ENCODE results near the gene CHRM4. TPM values are rescaled to one million over a fixed set of nuclear protein-coding genes. Genes with fewer than 3 reads are reported as not detected.
A peak's percentile ranks its signal among the peaks of the same experiment; 100 is the strongest.

Gene CHRM4
- total RNA-seq, 3 donors from 2014 or later, result 0.32 to 6.0 (median 3.1) TPM

- Histone ChIP-seq H3K4me3 (no peak overlapping the region), H3K4me1 (ENCODE audit: low read depth) (no peaks in the 10 kb centered on the region), H3K36me3 (ENCODE audit: low read depth) (no peaks in the 10 kb centered on the region), H3K9me3 (no peaks in the 10 kb centered on the region)
- no peak for ATAC-seq
- no peak for TF ChIP-seq CTCF (IDR thresholded peaks at IDR 0.05)
- no peak for DNase-seq
- intact Hi-C loops (cut with DNase I, micrococcal nuclease), result no loop called here
Measured at GRCh38 chr11:46402957-46403902, 11.7 kb upstream of the CHRM4 start.

DNA sequence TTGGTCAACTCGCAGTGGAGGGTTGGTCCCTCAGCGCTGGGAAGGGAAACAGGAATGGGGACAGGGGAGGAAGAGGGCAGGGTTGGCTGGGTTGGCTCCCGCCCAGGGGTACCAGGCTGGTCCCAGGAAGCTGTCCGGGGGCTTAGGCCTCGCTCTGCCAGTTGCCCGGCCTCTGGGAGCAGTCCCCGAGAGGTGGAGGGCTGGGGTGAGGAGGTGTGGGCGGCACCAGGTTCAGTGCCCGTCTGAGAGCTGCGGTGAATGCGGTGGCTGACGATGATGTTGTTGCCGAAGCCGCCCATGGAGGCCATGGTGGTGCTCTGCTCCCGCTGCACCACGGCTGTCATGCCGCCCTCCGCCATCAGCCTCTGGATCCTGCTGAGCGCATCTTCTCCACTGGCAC, 6.0 kb upstream of the CHRM4 start:
- DNase-seq, result no peak
- ATAC-seq, result no peak
- no peak for TF ChIP-seq CTCF (IDR thresholded peaks at IDR 0.05)
- no peaks in the 10 kb centered on the region for H3K9me3 ChIP-seq
- H3K36me3 ChIP-seq (ENCODE audit: low read depth), result no peaks in the 10 kb centered on the region
- peaks cover 7% of the 10 kb centered on the region for H3K4me1 ChIP-seq (ENCODE audit: low read depth)
- H3K4me3 ChIP-seq, result no peak overlapping the region
- intact Hi-C loops (cut with DNase I, micrococcal nuclease), result no loop called here

DNA sequence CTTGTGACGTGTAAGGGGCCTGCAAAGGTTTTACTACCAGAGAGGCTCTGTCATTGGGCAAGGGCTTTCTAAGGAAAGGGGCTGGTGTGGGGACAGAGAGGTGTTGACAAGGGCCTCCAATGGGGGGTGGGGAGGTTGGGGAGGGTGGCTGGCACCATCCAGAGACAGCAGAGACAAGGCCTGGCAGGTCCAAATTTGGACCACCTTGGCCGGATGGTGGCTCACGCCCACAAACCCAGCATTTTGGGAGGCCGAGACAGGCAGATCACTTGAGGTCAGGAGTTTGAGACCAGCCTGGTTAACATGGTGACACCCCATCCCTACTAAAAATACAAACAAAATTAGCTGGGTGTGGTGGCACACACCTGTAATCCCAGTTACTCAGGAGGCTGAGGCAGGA, 2.2 kb upstream of the CHRM4 start:
- H3K4me1 ChIP-seq (ENCODE audit: low read depth), result peaks cover 35% of the 10 kb centered on the region
- H3K4me3 ChIP-seq, result no peak overlapping the region
- no peaks in the 10 kb centered on the region for H3K36me3 ChIP-seq (ENCODE audit: low read depth)
- no peaks in the 10 kb centered on the region for H3K9me3 ChIP-seq
- DNase-seq, result no peak
- TF ChIP-seq CTCF (IDR thresholded peaks at IDR 0.05), result no peak
- intact Hi-C loops (cut with DNase I, micrococcal nuclease), result loop anchor here in 1 of 2 donors (5.0 kb wide), 1 partner anchor 144 kb away; no protein-coding TSS in a partner anchor
- ATAC-seq, result no peak

DNA sequence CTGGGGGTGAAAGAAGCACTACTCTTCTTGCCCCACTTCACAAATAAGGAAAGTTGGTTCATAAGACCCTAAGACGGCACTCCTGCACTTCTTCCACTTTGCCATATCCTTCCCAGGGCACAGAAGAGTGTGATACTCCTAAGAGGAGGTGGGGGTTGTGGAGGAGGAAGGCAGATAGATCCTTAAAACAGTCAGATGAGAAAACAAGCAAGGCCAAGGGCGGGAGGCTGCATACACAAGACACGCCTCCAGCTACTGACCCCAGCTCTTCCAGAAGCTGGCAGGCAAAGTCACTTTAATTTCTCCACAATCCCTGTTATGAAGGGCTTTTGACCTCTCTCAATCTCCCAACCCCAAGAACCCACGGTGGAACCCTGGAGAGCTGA, 1.6 kb upstream of the CHRM4 start:
- ATAC-seq, result no peak
- DNase-seq, result no peak
- Histone ChIP-seq H3K36me3 (ENCODE audit: low read depth) (no peaks in the 10 kb centered on the region), H3K4me1 (ENCODE audit: low read depth) (peaks cover 35% of the 10 kb centered on the region), H3K4me3 (no peak overlapping the region), H3K9me3 (no peaks in the 10 kb centered on the region)
- TF ChIP-seq CTCF (IDR thresholded peaks at IDR 0.05), result no peak
- intact Hi-C loops (cut with DNase I, micrococcal nuclease), result loop anchor here in 1 of 2 donors (5.0 kb wide), 1 partner anchor 144 kb away; no protein-coding TSS in a partner anchor

- intact Hi-C loops (cut with DNase I, micrococcal nuclease), result loop anchor here in 1 of 2 donors (5.0 kb wide), 1 partner anchor 145 kb away; no protein-coding TSS in a partner anchor
- peak; percentile 88 for ATAC-seq
- H3K4me3 ChIP-seq, result no peak overlapping the region
- TF ChIP-seq CTCF (IDR thresholded peaks at IDR 0.05), result no peak
- H3K9me3 ChIP-seq, result no peaks in the 10 kb centered on the region
- DNase-seq, result peak; percentile 86 to 92 (median 88)
- H3K4me1 ChIP-seq (ENCODE audit: low read depth), result peaks cover 40% of the 10 kb centered on the region
- H3K36me3 ChIP-seq (ENCODE audit: low read depth), result no peaks in the 10 kb centered on the region
Measured at GRCh38 chr11:46392421-46393230, 1.1 kb upstream of the CHRM4 start.

Data from mucosa of descending colon (tissue), 3 donors.